Fibroblast of lung (primary cell): ENCODE results near the gene PILRA.

ENCODE experiments used
- CTCF ChIP-seq, 2 donors: IDR thresholded peaks in 1 of 2; conservative IDR thresholded peaks in 1 of 2; 1 replicate in 1 of 2; 2 replicates in 1 of 2; pipeline ENCODE4 v1.5.1; 2011 to 2012; ENCODE audit warnings: low read length in 2 of 2, control low read depth in 1 of 2, inconsistent platforms in 1 of 2, low read depth in 1 of 2, mild to moderate bottlenecking in 1 of 2
- EZH2 ChIP-seq: IDR thresholded peaks from 2 replicates; pipeline ENCODE4 v1.5.1; 2012; ENCODE audit warnings: low read length, control low read depth, mild to moderate bottlenecking; ENCODE audit errors: missing control alignments

GRCh38 chr7:100372694-100373093 lies 593 bp upstream of the PILRA start:
- TF ChIP-seq CTCF (conservative IDR thresholded peaks at IDR 0.05 in 1 of 2, IDR thresholded peaks at IDR 0.05 in 1 of 2; ENCODE audit: low read depth in 1 of 2, low read length in 2 of 2) (no peak), EZH2 (no peak)
